ENCODE results near the gene NECAB3.

The NECAB3 gene

DNA sequence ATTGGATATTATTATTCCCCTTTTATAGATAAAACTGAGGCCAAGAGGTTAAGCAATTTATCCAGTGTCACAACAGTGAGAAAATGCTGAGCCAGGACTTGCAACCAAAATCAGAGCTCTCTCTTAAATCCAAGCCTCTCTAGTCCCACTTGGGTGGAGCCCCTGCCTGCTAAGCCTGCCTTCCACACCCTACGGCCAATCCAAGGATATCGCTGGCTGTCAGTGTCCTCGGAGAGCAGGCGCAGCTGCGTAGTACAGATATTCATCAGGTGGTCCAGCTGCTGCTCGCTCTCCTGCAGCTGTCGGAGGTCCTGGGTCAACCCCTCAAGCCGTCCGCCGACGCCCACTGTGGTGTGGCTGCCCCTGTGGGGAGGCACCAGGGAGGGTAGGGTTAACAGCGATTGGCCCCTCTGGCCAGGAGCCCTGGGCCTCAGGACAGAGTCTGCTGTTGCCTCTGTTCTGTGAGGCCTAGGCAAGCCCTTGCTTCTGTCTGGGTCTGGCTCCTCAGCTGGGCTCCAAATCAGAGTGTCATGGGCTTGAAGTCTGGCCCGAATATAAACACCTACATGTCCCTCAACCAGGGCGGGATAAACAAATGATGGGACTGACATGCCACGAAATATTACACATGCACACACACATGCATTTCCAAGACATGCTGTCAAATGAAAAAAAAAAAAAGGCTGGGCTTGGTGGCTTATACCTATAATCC lies 3.9 kb upstream of the NECAB3 start:
- Histone ChIP-seq H4K20me1 (ENCODE audit: insufficient read depth, low read length) (no peaks in the 10 kb centered on the region), H2AFZ (ENCODE audit: low read length) (no peak overlapping the region), H3F3A (ENCODE audit: insufficient read depth, low read length) (no peaks in the 10 kb centered on the region), H3K27ac (ENCODE audit: low read depth, low read length, poor library complexity, severe bottlenecking) (peak overlapping the region; percentile 99), H3K4me1 (ENCODE audit: insufficient read depth, low read length, severe bottlenecking) (peaks cover 78% of the 10 kb centered on the region), H3K9me3 (ENCODE audit: low read length) (no peaks in the 10 kb centered on the region), H3K4me3 (ENCODE audit: low read depth, low read length, poor library complexity, severe bottlenecking) (no peak overlapping the region), H3K27me3 (ENCODE audit: insufficient read depth, low read length) (no peaks in the 10 kb centered on the region), H3K9me2 (ENCODE audit: low read depth, low read length) (no peaks in the 10 kb centered on the region), H3K79me2 (ENCODE audit: insufficient read depth, low read length) (peaks cover 16% of the 10 kb centered on the region), H3K9ac (ENCODE audit: low read length) (peak overlapping the region; percentile 46; the same call in 1 of the 2 replicates), H3K36me3 (ENCODE audit: insufficient read depth, low read length) (peaks cover 54% of the 10 kb centered on the region), H3K4me2 (ENCODE audit: low read length) (peak overlapping the region; percentile 60; the same call in 1 of the 2 replicates)
- TF ChIP-seq EZH2 (IDR thresholded peaks at IDR 0.05; ENCODE audit: borderline replicate concordance, low read length), result no peak
- TF ChIP-seq, protein P1, sequence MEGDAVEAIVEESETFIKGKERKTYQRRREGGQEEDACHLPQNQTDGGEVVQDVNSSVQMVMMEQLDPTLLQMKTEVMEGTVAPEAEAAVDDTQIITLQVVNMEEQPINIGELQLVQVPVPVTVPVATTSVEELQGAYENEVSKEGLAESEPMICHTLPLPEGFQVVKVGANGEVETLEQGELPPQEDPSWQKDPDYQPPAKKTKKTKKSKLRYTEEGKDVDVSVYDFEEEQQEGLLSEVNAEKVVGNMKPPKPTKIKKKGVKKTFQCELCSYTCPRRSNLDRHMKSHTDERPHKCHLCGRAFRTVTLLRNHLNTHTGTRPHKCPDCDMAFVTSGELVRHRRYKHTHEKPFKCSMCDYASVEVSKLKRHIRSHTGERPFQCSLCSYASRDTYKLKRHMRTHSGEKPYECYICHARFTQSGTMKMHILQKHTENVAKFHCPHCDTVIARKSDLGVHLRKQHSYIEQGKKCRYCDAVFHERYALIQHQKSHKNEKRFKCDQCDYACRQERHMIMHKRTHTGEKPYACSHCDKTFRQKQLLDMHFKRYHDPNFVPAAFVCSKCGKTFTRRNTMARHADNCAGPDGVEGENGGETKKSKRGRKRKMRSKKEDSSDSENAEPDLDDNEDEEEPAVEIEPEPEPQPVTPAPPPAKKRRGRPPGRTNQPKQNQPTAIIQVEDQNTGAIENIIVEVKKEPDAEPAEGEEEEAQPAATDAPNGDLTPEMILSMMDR (IDR thresholded peaks at IDR 0.05; ENCODE audit: low read length), result no peak

DNA sequence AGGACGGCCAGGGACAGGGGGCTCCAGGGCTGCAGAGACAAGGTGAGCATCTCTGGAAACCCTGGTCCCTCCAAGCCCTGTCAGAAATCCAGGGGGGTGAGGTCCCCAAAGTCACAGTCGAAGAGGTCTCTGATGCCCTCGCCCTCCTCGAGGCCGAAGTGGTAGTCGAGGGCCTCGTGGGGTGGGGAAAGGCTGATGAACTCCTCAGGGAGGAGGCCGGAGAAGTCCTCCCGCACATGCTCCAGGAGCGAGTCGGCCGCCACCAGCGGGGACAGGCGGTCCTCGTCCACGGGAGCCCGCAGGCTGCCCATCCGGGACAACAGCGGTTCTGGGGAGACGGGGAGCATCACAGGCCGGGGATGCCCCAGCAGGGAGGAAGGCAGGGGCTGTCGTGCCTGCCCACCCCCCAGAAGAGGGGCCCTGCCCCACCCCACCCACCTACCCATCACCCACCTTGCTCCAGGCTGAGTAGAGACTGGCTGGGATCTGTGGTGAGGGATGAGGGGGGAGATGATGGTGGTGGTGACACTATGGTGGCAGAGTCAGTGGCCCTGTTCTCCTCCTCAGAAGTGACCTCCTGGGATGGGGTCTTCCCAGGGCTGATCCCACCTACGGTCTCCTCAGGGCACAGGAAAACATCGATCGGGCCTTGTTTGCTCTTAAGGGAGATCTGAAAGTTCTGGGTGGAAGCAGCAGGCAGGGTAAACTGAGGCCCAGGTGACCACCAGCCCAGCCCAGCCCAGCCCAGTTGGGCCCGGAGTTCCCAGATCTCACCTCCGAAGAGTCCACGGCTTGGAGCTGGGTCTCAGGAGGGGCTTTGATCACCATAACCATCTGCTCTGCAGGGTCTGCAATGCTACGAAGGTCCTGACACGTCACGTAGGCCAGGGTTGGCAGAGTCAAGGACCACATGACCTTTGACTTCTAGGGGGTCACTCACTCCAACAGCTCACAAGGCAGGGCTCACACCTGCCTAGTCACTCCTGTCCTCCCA lies 2.7 kb upstream of the NECAB3 start:
- Histone ChIP-seq H3K27me3 (ENCODE audit: insufficient read depth, low read length) (no peaks in the 10 kb centered on the region), H4K20me1 (ENCODE audit: insufficient read depth, low read length) (no peaks in the 10 kb centered on the region), H3K79me2 (ENCODE audit: insufficient read depth, low read length) (peaks cover 11% of the 10 kb centered on the region), H3K4me2 (ENCODE audit: low read length) (no peak overlapping the region), H2AFZ (ENCODE audit: low read length) (no peak overlapping the region), H3K4me1 (ENCODE audit: insufficient read depth, low read length, severe bottlenecking) (peaks cover 78% of the 10 kb centered on the region), H3F3A (ENCODE audit: insufficient read depth, low read length) (no peaks in the 10 kb centered on the region), H3K9me2 (ENCODE audit: low read depth, low read length) (no peaks in the 10 kb centered on the region), H3K9ac (ENCODE audit: low read length) (no peak overlapping the region), H3K9me3 (ENCODE audit: low read length) (no peaks in the 10 kb centered on the region), H3K27ac (ENCODE audit: low read depth, low read length, poor library complexity, severe bottlenecking) (peak overlapping the region; percentile 99), H3K36me3 (ENCODE audit: insufficient read depth, low read length) (peaks cover 53% of the 10 kb centered on the region), H3K4me3 (ENCODE audit: low read depth, low read length, poor library complexity, severe bottlenecking) (no peak overlapping the region)
- no peak for TF ChIP-seq EZH2 (IDR thresholded peaks at IDR 0.05; ENCODE audit: borderline replicate concordance, low read length)
- TF ChIP-seq, protein P1 (IDR thresholded peaks at IDR 0.05; ENCODE audit: low read length), result no peak

DNA sequence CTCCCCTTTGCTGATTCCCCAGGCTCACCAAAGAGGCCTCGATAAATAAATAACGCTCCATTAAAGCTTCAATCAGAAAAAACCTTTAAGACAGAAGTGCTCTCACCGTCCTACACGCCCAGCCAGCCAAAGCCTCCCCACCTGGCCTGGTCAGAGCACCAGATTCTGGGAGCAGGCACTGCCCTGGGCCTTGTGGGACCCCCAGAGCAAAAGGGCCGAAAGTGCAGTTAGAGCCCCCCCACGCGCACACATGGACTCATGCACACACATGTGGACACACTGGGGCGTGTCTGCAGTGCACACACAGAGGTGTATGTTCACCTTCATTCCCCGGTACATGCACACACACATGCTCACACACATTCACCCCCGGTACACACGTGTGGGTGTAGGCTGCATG lies 1.9 kb upstream of the NECAB3 start:
- Histone ChIP-seq H3K27ac (ENCODE audit: low read depth, low read length, poor library complexity, severe bottlenecking) (peak overlapping the region; percentile 77), H3K9ac (ENCODE audit: low read length) (no peak overlapping the region; the same call in 1 of the 2 replicates), H3K4me3 (ENCODE audit: low read depth, low read length, poor library complexity, severe bottlenecking) (no peak overlapping the region), H3F3A (ENCODE audit: insufficient read depth, low read length) (no peaks in the 10 kb centered on the region), H3K4me1 (ENCODE audit: insufficient read depth, low read length, severe bottlenecking) (peaks cover 78% of the 10 kb centered on the region), H3K79me2 (ENCODE audit: insufficient read depth, low read length) (peaks cover 11% of the 10 kb centered on the region), H3K36me3 (ENCODE audit: insufficient read depth, low read length) (peaks cover 62% of the 10 kb centered on the region), H3K9me3 (ENCODE audit: low read length) (no peaks in the 10 kb centered on the region), H3K27me3 (ENCODE audit: insufficient read depth, low read length) (no peaks in the 10 kb centered on the region), H2AFZ (ENCODE audit: low read length) (no peak overlapping the region), H3K9me2 (ENCODE audit: low read depth, low read length) (no peaks in the 10 kb centered on the region), H4K20me1 (ENCODE audit: insufficient read depth, low read length) (no peaks in the 10 kb centered on the region), H3K4me2 (ENCODE audit: low read length) (no peak overlapping the region)
- no peak for TF ChIP-seq EZH2 (IDR thresholded peaks at IDR 0.05; ENCODE audit: borderline replicate concordance, low read length)
